Uterus (tissue), 4 donors: Measurements from ENCODE around the gene SHOX. TPM values are rescaled to one million over a fixed set of nuclear protein-coding genes. Genes with fewer than 3 reads are reported as not detected.
"Not testable (repeated sequence)": the region's sequence is repeated elsewhere in the genome, so short reads cannot be mapped to it uniquely, and the experiment has no call there.

Experiments used
- DNase-seq, 2 donors: peaks; one replicate each; pipeline ENCODE4 v3.0.0-alpha.2; 2019 to 2020
- H3K27ac ChIP-seq, 2 donors: fragments of 200-600 bp; sonication (generic); 1 replicate in 1 of 2; 2 replicates in 1 of 2; pipeline ENCODE4 v1.5.1; 2016 to 2018
- H3K27me3 ChIP-seq, 2 donors: fragments of 200-600 bp; sonication (generic); one replicate each; pipeline ENCODE4 v1.5.1; 2018 to 2019; ENCODE audit warnings: control low read depth in 1 of 2
- H3K36me3 ChIP-seq, 2 donors: fragments of 200-600 bp; sonication (generic); one replicate each; pipeline ENCODE4 v1.5.1; 2019; ENCODE audit warnings: control low read depth in 1 of 2
- H3K4me1 ChIP-seq, 2 donors: fragments of 200-600 bp; sonication (generic); one replicate each; pipeline ENCODE4 v1.5.1; 2018 to 2019; ENCODE audit warnings: control low read depth in 1 of 2
- H3K4me3 ChIP-seq, 2 donors: fragments of 200-600 bp; sonication (generic); 1 replicate in 1 of 2; 2 replicates in 1 of 2; pipeline ENCODE4 v1.5.1; 2018 to 2019; ENCODE audit warnings: mild to moderate bottlenecking in 1 of 2
- H3K9me3 ChIP-seq, 2 donors: fragments of 200-600 bp; sonication (generic); one replicate each; pipeline ENCODE4 v1.5.1; 2019; ENCODE audit warnings: control low read depth in 1 of 2
- POLR2A ChIP-seq, 2 donors: fragments of 450-650 bp; IDR thresholded peaks; one replicate each; pipeline ENCODE4 v1.6.1; 2016; ENCODE audit warnings: antibody characterized with exemption in 2 of 2, mild to moderate bottlenecking in 1 of 2, moderate library complexity in 1 of 2
- intact Hi-C: fragments of 100-400 bp; cut with DNase I; formaldehyde crosslinking; loops from one replicate; pipeline ENCODE4 v1.15.1; 2023; ENCODE audit warnings: low total_unique reads
- total RNA-seq, 4 donors: library from RNA; depleted of rRNA in 3 of 4; stranded (reverse); fragments of >200 nt in 3 of 4; gene quantifications; one replicate each; pipeline versions ENCODE4 v1.1.0 to v1.2.4, GENCODE V29; 2014 to 2023
- TF ChIP-seq, protein P1 (sequence below), 4 experiments: fragments of 200-600 bp in 2 of 4; fragments of 450-650 bp in 2 of 4; sonication (generic) in 2 of 4; IDR thresholded peaks; one replicate each; pipeline ENCODE4 v1.5.1; 2016 to 2019; ENCODE audit warnings: antibody characterized with exemption in 4 of 4, mild to moderate bottlenecking in 2 of 4, moderate library complexity in 1 of 4
- donor health status: DM: yes; HTN: yes; CAD: no.

SHOX gene
- total RNA-seq, 4 donors from 2014 or later: not detected

DNA sequence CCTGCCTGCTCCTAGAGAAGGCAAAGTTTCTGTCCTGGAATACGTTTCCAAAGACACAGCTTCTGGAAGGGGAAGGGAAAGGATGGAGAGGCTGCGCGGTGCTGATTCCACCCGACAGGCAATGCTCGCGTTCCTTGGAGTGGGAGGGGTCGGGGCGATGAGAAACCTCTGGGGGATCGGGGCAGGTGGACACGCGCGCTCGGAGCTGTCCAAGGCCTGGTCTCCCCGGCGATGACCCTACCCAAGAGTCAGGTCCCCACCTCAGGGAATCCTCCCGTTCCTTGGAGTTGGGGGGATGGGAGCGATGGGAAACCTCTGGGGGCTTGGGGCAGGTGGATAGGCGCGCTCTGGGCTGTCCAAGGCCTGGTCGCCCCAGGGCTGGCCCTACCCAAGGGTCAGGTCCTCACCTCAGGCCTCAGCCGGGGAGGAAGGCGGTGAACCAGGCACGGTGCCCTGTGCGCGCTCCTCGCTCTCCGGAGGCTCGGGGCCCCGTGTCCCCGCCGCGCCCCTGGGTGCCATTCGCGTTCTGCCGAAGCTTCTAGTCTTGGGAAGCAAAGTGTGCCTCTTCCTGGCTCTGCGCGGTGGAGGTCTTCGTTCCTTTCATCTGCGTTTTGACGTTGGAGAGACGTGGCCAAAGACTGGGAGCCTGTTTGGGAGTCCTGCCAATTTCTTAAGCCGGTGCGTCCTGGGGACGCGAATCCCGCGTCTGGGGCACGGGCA lies 10.6 kb upstream of the SHOX start:
- TF ChIP-seq, protein P1, sequence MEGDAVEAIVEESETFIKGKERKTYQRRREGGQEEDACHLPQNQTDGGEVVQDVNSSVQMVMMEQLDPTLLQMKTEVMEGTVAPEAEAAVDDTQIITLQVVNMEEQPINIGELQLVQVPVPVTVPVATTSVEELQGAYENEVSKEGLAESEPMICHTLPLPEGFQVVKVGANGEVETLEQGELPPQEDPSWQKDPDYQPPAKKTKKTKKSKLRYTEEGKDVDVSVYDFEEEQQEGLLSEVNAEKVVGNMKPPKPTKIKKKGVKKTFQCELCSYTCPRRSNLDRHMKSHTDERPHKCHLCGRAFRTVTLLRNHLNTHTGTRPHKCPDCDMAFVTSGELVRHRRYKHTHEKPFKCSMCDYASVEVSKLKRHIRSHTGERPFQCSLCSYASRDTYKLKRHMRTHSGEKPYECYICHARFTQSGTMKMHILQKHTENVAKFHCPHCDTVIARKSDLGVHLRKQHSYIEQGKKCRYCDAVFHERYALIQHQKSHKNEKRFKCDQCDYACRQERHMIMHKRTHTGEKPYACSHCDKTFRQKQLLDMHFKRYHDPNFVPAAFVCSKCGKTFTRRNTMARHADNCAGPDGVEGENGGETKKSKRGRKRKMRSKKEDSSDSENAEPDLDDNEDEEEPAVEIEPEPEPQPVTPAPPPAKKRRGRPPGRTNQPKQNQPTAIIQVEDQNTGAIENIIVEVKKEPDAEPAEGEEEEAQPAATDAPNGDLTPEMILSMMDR (IDR thresholded peaks at IDR 0.05): no peak
- no peak for TF ChIP-seq POLR2A (IDR thresholded peaks at IDR 0.05)
- H3K27ac ChIP-seq: no peak overlapping the region
- no peaks in the 10 kb centered on the region for H3K9me3 ChIP-seq
- no peaks in the 10 kb centered on the region for H3K27me3 ChIP-seq
- no peak for DNase-seq
- no peak overlapping the region for H3K4me3 ChIP-seq
- H3K36me3 ChIP-seq: no peaks in the 10 kb centered on the region
- intact Hi-C loops: no loop called here
- H3K4me1 ChIP-seq: no peaks in the 10 kb centered on the region

DNA sequence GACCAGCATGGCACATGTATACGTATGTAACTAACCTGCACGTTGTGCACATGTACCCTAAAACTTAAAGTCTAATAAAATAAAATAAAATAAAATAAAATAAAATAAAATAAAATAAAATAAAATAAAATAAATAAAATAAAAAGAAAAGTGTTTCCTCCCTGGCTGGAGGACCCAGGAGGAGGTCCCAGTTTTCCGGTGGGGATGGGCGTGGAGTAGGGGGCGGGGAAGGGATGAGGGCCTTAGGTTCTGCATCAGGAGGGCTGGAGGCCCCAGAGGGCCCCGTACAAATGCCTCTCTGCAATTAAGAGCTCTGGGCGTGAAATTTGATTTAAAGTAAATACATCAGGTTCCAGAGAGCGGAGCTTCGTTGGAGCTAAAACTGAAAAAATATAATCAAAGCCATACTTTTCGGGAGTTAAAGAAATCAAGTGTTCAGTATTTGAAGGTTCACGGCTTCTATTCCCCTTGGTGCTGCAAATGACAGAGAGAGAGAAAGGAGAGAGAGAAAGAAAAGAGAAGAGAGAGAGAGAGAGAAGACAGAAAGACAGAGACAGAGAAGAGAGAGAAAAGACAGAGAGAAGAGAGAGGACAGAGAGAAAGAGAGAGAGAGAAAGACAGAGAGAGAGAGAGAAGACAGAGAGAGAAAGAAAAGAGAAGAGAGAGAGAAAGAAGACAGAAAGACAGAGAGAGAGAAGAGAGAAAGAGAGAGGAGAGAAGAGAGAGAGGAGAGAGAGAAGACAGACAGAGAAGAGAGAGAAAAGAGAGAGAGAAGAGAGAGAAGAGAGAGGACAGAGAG lies 8.7 kb upstream of the SHOX start:
- Histone ChIP-seq H3K9me3 (no peaks in the 10 kb centered on the region), H3K4me1 (no peaks in the 10 kb centered on the region), H3K4me3 (no peak overlapping the region), H3K27ac (no peak overlapping the region), H3K36me3 (no peaks in the 10 kb centered on the region), H3K27me3 (no peaks in the 10 kb centered on the region)
- TF ChIP-seq POLR2A (IDR thresholded peaks at IDR 0.05): no peak
- TF ChIP-seq, protein P1 (IDR thresholded peaks at IDR 0.05): no peak
- no peak for DNase-seq
- intact Hi-C loops: no loop called here

DNA sequence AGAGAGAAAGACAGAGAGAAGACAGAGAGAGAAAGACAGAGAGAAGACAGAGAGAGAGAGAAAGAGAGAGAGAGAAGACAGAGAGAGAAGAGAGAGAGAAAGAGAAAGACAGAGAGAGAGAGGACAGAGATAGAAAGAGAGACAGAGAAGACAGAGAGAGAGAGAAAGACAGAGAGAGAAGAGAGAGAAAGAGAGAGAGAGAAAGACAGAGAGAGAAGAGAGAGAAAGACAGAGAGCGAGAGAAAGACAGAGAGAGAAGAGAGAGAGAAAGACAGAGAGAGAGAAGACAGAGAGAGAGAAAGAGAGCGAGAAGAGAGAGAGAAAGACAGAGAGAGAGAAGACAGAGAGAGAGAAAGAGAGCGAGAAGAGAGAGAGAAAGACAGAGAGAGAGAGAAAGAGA lies 7.8 kb upstream of the SHOX start:
- H3K9me3 ChIP-seq, H3K4me3 ChIP-seq, intact Hi-C loops, DNase-seq, H3K27ac ChIP-seq, H3K4me1 ChIP-seq, H3K27me3 ChIP-seq, H3K36me3 ChIP-seq: not testable (repeated sequence)

DNA sequence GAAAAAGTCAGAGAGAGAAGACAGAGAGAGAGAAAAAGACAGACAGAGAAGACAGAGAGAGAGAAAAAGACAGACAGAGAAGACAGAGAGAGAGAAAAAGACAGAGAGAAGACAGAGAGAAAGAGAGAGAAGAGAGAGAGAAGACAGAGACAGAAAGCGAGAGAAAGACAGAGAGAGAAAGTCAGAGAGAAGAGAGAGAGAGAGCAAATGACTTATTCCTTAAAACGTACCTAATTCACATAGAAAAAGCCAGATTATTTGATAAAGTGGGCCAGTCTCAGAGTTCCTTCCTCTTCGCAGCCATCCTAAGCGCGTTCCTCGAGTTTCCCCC lies 7.4 kb upstream of the SHOX start:
- TF ChIP-seq, protein P1 (IDR thresholded peaks at IDR 0.05): no peak
- TF ChIP-seq POLR2A (IDR thresholded peaks at IDR 0.05): no peak
- no peaks in the 10 kb centered on the region for H3K9me3 ChIP-seq
- no peaks in the 10 kb centered on the region for H3K36me3 ChIP-seq
- H3K4me1 ChIP-seq: no peaks in the 10 kb centered on the region
- no peak overlapping the region for H3K27ac ChIP-seq
- no peak overlapping the region for H3K4me3 ChIP-seq
- intact Hi-C loops: no loop called here
- H3K27me3 ChIP-seq: no peaks in the 10 kb centered on the region
- no peak for DNase-seq

DNA sequence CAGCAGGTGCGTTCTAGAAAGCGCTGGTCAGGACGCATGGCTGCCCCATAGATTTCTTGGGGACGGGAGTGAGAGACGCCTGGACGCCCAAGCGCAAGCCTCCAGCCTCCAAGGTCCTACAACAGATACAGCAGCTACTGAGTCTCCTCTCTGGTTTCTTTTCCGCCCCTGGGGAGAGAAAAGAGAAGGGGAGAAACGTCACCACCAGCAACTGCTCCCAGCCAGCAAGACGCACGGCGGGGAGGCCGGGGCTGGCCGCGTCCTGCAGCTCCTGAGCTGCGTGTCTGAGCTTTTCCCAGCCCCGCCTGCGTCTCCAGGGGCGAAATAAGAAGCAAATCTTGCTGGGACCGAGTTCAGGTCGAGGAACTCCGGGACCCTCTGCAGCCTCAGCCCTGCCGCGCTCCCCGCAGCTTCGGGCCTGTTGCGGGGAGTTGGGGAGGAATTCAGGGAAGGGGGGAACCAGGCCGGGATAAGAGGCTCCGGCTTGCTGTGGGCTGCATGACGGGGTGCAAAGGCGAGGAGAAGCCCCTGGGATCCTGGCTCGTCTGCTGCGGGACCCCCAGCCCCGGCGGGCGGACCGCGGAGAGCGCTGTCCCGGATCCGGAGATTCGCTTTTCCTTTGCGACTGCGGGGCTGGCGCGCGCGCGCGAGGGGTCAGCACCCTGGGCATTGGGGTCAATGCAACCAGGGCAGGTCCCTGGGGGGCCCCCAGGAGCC lies 6.8 kb upstream of the SHOX start:
- H3K9me3 ChIP-seq: no peaks in the 10 kb centered on the region
- H3K36me3 ChIP-seq: no peaks in the 10 kb centered on the region
- intact Hi-C loops: no loop called here
- DNase-seq: no peak
- no peak for TF ChIP-seq POLR2A (IDR thresholded peaks at IDR 0.05)
- TF ChIP-seq, protein P1 (IDR thresholded peaks at IDR 0.05): no peak
- H3K27me3 ChIP-seq: no peaks in the 10 kb centered on the region
- no peak overlapping the region for H3K27ac ChIP-seq
- H3K4me3 ChIP-seq: no peak overlapping the region
- no peaks in the 10 kb centered on the region for H3K4me1 ChIP-seq
